ENCODE data around the gene USPL1. TPM values are rescaled to one million over a fixed set of nuclear protein-coding genes. Genes with fewer than 3 reads are reported as not detected.

The USPL1 gene
- total and polyA plus RNA-seq, 2 of the 13 experiments (the other 11 are each of a cell fraction or from before 2014, with no cell fraction given), result 13.7 to 15.9 TPM

- TF ChIP-seq ZHX2 (IDR thresholded peaks at IDR 0.05; ENCODE audit: low read depth) (peak; percentile 93), ZHX2 (CRISPR knock-in tag; IDR thresholded peaks at IDR 0.05; ENCODE audit: borderline replicate concordance) (peak; percentile 71; the same call in 1 of the 2 replicates), ZNF383 (CRISPR knock-in tag; IDR thresholded peaks at IDR 0.05; ENCODE audit: borderline replicate concordance) (peak; percentile 93; the same call in 1 of the 2 replicates), ZNF687 (CRISPR knock-in tag; IDR thresholded peaks at IDR 0.05) (peak; percentile 100), NFYB (CRISPR knock-in tag; IDR thresholded peaks at IDR 0.05) (peak; percentile 63), FOXP4 (CRISPR knock-in tag; IDR thresholded peaks at IDR 0.05) (peak; percentile 78), KDM2A (CRISPR knock-in tag; IDR thresholded peaks at IDR 0.05; ENCODE audit: borderline replicate concordance, low read depth) (peak; percentile 100), ZNF644 (CRISPR knock-in tag; IDR thresholded peaks at IDR 0.05; ENCODE audit: low read depth) (no peak), ZNF235 (CRISPR knock-in tag; IDR thresholded peaks at IDR 0.05; ENCODE audit: borderline replicate concordance) (peak; percentile 93; the same call in 1 of the 2 replicates), FOSL2 (CRISPR knock-in tag; IDR thresholded peaks at IDR 0.05) (peak; percentile 82), PRDM10 (CRISPR knock-in tag; IDR thresholded peaks at IDR 0.05; ENCODE audit: low read depth) (peak; percentile 43; the same call in 1 of the 2 replicates)
These were observed at the start of gene USPL1 (continued) for GRCh38 chr13:30617315-30618185.
